Measurements from ENCODE around the gene DMRT1. TPM values are rescaled to one million over a fixed set of nuclear protein-coding genes. Genes with fewer than 3 reads are reported as not detected.

DMRT1 gene
- total RNA-seq, 1 experiment from 2014 or later: 0.47 TPM

DNA sequence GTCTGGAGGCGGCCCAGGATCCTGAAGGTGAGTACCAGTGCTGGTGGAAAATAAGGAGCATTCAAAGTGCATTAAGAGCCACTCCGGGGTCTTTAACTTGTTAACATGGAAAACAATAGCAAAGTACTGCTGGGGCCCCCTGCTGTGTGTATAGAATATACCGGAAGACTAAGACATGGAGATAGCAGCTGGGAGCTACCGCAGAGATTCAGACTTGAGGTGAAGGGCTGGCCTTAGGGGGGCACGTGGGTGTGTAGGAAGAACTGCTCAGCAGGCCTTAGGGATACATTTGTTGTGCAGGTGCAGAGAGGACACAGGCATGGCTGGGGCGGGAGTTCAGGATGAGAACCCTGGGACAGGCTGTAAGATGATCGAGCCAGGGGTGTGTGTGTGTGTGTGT is 1.2 kb upstream of the DMRT1 start:
- no peak overlapping the region for H3K9ac ChIP-seq (ENCODE audit: low read length)
- ChIA-PET POLR2A (no interaction called here), CTCF (no interaction called here), RAD21 (ENCODE audit: low non-redundant PET in 1 of 2, low total read pairs in 2 of 2, uncharacterized antibody in 2 of 2, unreplicated experiment in 2 of 2) (no interaction called here)
- no peak overlapping the region for H3K27ac ChIP-seq (ENCODE audit: low read depth, low read length)
- H2AFZ ChIP-seq (ENCODE audit: low read depth, low read length, poor library complexity, severe bottlenecking): no peak overlapping the region
- no peaks in the 10 kb centered on the region for H4K20me1 ChIP-seq (ENCODE audit: insufficient read depth)
- intact Hi-C loops (cut with micrococcal nuclease): no loop called here
- no peaks in the 10 kb centered on the region for H3K79me2 ChIP-seq (ENCODE audit: insufficient read depth, low read length)
- H3K4me3 ChIP-seq (replicated peaks in 1 of 2; ENCODE audit: low read depth in 1 of 2, low read length in 2 of 2): no peak overlapping the region
- TF ChIP-seq POLR2A (IDR thresholded peaks at IDR 0.05; ENCODE audit: borderline replicate concordance, extremely low read depth, insufficient read depth, insufficient read length) (no peak), TCF7L2 (IDR thresholded peaks at IDR 0.05; ENCODE audit: borderline replicate concordance, extremely low read depth, insufficient read depth, insufficient read length) (no peak), POLR2AphosphoS5 (IDR thresholded peaks at IDR 0.05; ENCODE audit: low read depth, low read length) (no peak)
- TF ChIP-seq, protein P1, sequence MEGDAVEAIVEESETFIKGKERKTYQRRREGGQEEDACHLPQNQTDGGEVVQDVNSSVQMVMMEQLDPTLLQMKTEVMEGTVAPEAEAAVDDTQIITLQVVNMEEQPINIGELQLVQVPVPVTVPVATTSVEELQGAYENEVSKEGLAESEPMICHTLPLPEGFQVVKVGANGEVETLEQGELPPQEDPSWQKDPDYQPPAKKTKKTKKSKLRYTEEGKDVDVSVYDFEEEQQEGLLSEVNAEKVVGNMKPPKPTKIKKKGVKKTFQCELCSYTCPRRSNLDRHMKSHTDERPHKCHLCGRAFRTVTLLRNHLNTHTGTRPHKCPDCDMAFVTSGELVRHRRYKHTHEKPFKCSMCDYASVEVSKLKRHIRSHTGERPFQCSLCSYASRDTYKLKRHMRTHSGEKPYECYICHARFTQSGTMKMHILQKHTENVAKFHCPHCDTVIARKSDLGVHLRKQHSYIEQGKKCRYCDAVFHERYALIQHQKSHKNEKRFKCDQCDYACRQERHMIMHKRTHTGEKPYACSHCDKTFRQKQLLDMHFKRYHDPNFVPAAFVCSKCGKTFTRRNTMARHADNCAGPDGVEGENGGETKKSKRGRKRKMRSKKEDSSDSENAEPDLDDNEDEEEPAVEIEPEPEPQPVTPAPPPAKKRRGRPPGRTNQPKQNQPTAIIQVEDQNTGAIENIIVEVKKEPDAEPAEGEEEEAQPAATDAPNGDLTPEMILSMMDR (IDR thresholded peaks at IDR 0.05 in 2 of 3, conservative IDR thresholded peaks at IDR 0.05 in 1 of 3; ENCODE audit: borderline replicate concordance in 1 of 3, insufficient read depth in 1 of 3, low read depth in 2 of 3, low read length in 2 of 3): 0 out of 6 replicates have a peak, but pooled peaks of 1 of the 3 experiments have one; percentile 6
- no peaks in the 10 kb centered on the region for H3K27me3 ChIP-seq (ENCODE audit: insufficient read depth, low read length)
- DNase-seq (ENCODE audit: low read depth, low spot score) (no peak), ATAC-seq (no peak)
- H3K9me3 ChIP-seq (ENCODE audit: control insufficient read depth in 1 of 2, insufficient read depth in 1 of 2, low read depth in 1 of 2, low read length in 2 of 2): no peaks in the 10 kb centered on the region; a peak in 1 of 4 replicates
- no peaks in the 10 kb centered on the region for H3K4me1 ChIP-seq (ENCODE audit: control insufficient read depth in 1 of 2, insufficient read depth in 2 of 2, low read length in 2 of 2)
- no peaks in the 10 kb centered on the region for H3K36me3 ChIP-seq (ENCODE audit: control insufficient read depth in 1 of 2, insufficient read depth in 2 of 2, low read length in 2 of 2)
- H3K4me2 ChIP-seq (ENCODE audit: low read length): no peak overlapping the region
- no TSS peak for BruUV-seq (replicated peaks)
- no peaks in the 10 kb centered on the region for H3K9me2 ChIP-seq (ENCODE audit: insufficient read depth)

DNA sequence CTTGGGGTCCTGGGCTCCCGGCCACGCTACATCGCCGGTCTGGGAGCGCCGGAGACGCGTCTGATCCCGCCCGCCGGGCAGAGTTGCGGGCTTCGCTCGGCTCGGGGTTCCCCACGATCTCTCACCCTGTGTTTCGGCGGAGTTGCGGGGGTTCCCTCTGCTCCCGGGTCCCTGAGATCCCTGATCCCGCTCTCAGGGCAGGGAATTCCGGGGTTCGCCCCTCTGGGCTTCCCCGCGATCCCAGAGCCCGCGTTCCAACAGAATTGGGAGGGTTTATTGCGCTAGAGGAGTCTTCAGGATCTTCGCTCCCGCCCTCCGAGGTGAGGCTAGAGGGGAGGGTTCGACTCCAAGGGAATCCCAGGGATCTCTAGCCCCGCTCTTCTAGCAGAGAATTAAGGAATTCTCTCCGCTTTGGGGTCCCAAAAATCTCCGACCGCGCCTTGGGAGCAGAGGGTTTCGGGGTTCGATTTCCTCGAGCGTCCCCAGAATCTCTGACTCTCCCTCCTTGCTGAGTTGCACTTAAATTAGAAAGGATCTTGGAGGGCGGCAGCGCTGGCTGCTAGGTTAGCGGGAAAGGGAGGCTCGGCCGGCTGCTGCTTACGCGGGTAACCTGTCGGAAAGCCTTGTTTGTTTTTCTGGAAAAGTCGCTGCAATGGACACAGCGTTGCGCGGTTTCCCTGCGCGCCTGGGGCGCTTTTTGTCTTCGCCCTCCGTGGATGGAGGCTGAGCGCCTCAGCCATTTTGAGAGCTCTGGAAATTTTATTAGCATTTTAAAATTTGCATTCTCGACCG is 1.3 kb downstream of the DMRT1 start:
- Histone ChIP-seq H3K9ac (ENCODE audit: low read length) (no peak overlapping the region), H4K20me1 (ENCODE audit: insufficient read depth) (no peaks in the 10 kb centered on the region), H3K4me2 (ENCODE audit: low read length) (no peak overlapping the region), H3K4me3 (replicated peaks in 1 of 2; ENCODE audit: low read depth in 1 of 2, low read length in 2 of 2) (no peak overlapping the region), H3K27ac (ENCODE audit: low read depth, low read length) (no peak overlapping the region), H3K4me1 (ENCODE audit: control insufficient read depth in 1 of 2, insufficient read depth in 2 of 2, low read length in 2 of 2) (peaks cover 6 to 11% of the 10 kb centered on the region in 2 experiments; a peak in 3 of 4 replicates), H3K9me3 (ENCODE audit: control insufficient read depth in 1 of 2, insufficient read depth in 1 of 2, low read depth in 1 of 2, low read length in 2 of 2) (no peaks in the 10 kb centered on the region; a peak in 1 of 4 replicates), H3K27me3 (ENCODE audit: insufficient read depth, low read length) (no peaks in the 10 kb centered on the region), H3K36me3 (ENCODE audit: control insufficient read depth in 1 of 2, insufficient read depth in 2 of 2, low read length in 2 of 2) (no peaks in the 10 kb centered on the region), H2AFZ (ENCODE audit: low read depth, low read length, poor library complexity, severe bottlenecking) (no peak overlapping the region), H3K79me2 (ENCODE audit: insufficient read depth, low read length) (no peaks in the 10 kb centered on the region), H3K9me2 (ENCODE audit: insufficient read depth) (no peaks in the 10 kb centered on the region)
- ATAC-seq (no peak), DNase-seq (ENCODE audit: low read depth, low spot score) (no peak)
- POLR2A ChIA-PET: no interaction called here
- RAD21 ChIA-PET (ENCODE audit: low non-redundant PET in 1 of 2, low total read pairs in 2 of 2, uncharacterized antibody in 2 of 2, unreplicated experiment in 2 of 2): no interaction called here
- intact Hi-C loops (cut with micrococcal nuclease): no loop called here
- no TSS peak for BruUV-seq (replicated peaks)
- CTCF ChIA-PET: no interaction called here
- TF ChIP-seq, protein P2, sequence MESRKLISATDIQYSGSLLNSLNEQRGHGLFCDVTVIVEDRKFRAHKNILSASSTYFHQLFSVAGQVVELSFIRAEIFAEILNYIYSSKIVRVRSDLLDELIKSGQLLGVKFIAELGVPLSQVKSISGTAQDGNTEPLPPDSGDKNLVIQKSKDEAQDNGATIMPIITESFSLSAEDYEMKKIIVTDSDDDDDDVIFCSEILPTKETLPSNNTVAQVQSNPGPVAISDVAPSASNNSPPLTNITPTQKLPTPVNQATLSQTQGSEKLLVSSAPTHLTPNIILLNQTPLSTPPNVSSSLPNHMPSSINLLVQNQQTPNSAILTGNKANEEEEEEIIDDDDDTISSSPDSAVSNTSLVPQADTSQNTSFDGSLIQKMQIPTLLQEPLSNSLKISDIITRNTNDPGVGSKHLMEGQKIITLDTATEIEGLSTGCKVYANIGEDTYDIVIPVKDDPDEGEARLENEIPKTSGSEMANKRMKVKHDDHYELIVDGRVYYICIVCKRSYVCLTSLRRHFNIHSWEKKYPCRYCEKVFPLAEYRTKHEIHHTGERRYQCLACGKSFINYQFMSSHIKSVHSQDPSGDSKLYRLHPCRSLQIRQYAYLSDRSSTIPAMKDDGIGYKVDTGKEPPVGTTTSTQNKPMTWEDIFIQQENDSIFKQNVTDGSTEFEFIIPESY (IDR thresholded peaks at IDR 0.05; ENCODE audit: extremely low read depth, insufficient replicate concordance, low read length): no peak
- TF ChIP-seq SIN3A (IDR thresholded peaks at IDR 0.05; ENCODE audit: low read depth) (no peak), EGR1 (IDR thresholded peaks at IDR 0.05; ENCODE audit: low read depth) (no peak), POLR2A (IDR thresholded peaks at IDR 0.05; ENCODE audit: borderline replicate concordance, extremely low read depth, insufficient read depth, insufficient read length) (no peak), SRF (IDR thresholded peaks at IDR 0.05; ENCODE audit: low read depth) (no peak)
- TF ChIP-seq, protein P3, sequence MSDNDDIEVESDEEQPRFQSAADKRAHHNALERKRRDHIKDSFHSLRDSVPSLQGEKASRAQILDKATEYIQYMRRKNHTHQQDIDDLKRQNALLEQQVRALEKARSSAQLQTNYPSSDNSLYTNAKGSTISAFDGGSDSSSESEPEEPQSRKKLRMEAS (IDR thresholded peaks at IDR 0.05): no peak
- TF ChIP-seq, protein P1 (IDR thresholded peaks at IDR 0.05 in 2 of 3, conservative IDR thresholded peaks at IDR 0.05 in 1 of 3; ENCODE audit: borderline replicate concordance in 1 of 3, insufficient read depth in 1 of 3, low read depth in 2 of 3, low read length in 2 of 3): no peak
